Bronchus fibroblast of lung (primary cell): ENCODE data around the gene EIF2B1. TPM values are rescaled to one million over a fixed set of nuclear protein-coding genes. Genes with fewer than 3 reads are reported as not detected.

Experiments used
- total RNA-seq: library from RNA; depleted of rRNA; stranded (reverse); fragments of >200 nt; gene quantifications from 2 replicates; pipeline ENCODE4 v1.2.3, GENCODE V29; 2015

EIF2B1 gene
- total RNA-seq: 95.9 and 127 TPM in 2 replicates

DNA sequence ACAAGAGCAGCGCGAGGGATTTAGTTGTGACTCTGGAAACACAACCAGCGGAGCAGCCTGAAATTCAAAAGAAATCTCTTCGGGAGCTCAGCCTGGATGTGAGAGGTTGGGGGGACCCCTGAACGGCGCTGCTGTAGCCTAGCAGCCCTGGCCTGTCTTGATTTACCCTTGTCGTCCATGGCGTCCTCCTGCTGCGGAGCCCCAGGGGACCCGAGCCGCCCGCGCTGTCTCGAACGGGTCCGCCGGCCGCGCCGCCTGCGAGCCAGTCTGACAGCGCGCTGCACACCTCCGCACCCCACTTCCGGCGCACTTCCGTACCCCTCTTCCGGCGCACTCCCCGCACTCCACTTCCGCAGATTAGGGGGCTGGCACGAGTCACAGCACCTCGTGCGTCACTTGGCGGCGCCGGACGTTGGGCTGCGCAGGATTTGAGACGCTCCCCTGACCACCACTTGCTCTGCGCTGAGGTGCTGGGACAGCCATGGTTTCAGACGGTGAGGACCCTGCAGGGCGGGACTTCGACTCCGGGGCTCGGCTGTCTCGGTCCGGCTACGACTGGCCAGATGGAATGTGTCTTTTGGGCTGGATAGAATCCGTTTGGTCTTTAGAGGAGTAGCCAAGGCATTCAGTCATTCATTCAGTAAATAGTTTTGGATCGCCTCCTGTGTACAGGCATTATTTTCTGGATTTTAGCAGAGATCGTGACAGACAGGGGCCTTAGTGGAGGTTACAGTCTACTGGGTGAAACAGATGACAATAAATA is at the start of gene EIF2B1, which contains the start of gene GTF2H3:
TSS of gene EIF2B1 (minus strand) at position 308 of the 763 bp plus-strand sequence. CDS start at position 179, 129 bp downstream.
TSS of gene GTF2H3 (plus strand) at position 451 of the 763 bp plus-strand sequence. CDS start at position 482, 31 bp downstream.

DNA sequence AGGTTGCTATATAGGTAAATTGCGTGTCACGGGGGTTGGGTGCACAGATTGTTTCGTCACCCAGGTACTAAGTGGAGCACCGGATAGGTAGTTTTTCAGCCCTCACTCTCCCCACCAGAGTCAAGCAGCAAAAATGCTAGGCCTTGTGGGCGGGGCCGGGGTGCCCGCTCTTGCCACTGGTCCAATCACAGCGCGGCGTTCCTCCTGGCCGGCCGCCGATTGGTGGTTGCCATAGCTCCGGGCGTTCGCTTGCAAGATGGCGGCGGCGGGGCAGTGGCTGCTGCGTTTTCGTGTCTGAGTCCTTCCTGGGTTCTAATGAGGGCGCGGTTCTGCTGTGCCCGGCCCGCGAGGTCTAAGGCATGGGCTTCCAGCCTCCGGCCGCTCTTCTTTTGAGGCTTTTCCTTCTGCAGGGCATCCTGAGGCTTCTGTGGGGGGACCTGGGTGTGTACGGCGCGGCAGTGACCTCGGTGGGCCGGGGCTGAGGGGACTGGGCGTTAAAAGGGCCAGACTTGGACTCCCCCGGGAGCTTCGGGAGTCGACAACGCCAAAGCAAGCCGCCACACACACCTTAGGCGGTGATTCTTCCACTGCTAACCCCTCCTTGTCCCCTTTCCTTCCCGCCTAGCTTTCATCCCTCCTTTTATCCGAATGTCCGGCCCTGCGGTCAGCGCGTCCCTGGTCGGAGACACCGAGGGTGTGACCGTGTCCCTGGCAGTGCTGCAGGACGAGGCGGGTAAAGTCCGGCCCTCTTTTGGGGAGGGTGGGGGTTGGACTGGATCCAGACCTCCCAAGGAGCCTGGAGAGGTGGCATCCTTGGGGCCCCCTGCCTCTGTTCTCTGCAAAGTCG is 37.6 kb upstream of the EIF2B1 start, which contains the start of gene TCTN2:
TSS of gene TCTN2 (plus strand) at position 232 of the 847 bp plus-strand sequence. CDS start at position 360, 128 bp downstream.

DNA sequence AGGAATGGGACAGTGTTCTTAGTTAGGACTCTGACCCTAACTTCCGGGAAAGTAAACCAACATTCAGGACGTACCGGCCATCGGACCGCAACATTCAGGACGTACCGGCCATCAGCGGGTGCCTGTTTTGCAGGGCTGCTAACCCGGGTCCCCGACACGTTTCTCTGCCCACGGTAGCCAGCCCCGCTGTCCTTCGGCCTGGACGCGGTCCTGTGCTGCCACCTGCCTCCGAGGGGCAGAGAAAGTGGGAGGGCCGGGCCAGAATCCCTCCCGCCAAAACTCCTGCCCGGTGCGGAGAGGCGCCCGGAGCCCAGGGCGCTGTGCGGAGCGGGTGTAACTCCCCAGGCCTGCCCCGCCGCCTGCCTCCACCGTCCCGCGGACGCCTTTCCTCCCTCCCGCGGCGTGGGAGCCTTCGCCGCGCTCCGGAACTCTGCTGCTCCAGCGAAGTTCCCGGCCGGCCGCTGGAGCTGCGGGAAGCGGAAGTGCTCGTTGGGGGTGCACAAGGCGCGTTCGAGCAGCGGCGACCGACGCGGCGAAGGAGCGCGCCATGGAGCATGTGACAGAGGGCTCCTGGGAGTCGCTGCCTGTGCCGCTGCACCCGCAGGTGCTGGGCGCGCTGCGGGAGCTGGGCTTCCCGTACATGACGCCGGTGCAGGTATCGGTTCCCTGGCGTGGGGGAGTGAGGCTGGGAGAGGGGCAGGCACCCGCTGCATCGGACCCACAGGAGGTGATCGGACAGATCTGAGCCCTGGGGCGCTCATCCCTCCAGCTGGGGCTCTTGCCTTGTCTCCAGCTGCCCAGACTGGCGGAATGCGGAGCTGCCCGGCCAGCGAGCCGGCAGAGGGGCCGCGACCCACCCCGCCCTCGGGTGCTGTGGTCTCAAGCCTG is 31.6 kb downstream of the EIF2B1 start, which contains the start of gene DDX55:
TSS of gene DDX55 (plus strand) at position 498 of the 888 bp plus-strand sequence. CDS start at position 548, 50 bp downstream.

Other genes with a start within 250 kb of the EIF2B1 start
- 44.6 and 51.4 TPM in 2 replicates for gene KMT5A, start 249.6 kb downstream of the EIF2B1 start, total RNA-seq
- gene RILPL2, start 197.0 kb downstream of the EIF2B1 start, total RNA-seq: 2.2 and 2.4 TPM in 2 replicates
- gene SNRNP35, start 175.5 kb downstream of the EIF2B1 start, total RNA-seq: 12.0 and 16.3 TPM in 2 replicates
- gene RILPL1, start 100.0 kb downstream of the EIF2B1 start, total RNA-seq: 9.1 and 10.6 TPM in 2 replicates
- 148 and 179 TPM in 2 replicates for gene TMED2, start 49.1 kb downstream of the EIF2B1 start, total RNA-seq
- gene DDX55, start 31.6 kb downstream of the EIF2B1 start, total RNA-seq: 29.4 and 33.4 TPM in 2 replicates
- gene GTF2H3, start 143 bp upstream of the EIF2B1 start, total RNA-seq: 26.0 and 33.3 TPM in 2 replicates
- gene TCTN2, start 37.4 kb upstream of the EIF2B1 start, total RNA-seq: 12.6 and 13.6 TPM in 2 replicates
- 11.3 and 14.9 TPM in 2 replicates for gene ATP6V0A2, start 78.7 kb upstream of the EIF2B1 start, total RNA-seq
- under 0.01 TPM in 2 replicates for gene DNAH10, start 128.6 kb upstream of the EIF2B1 start, total RNA-seq